Glomerular endothelial cell (primary cell): ENCODE results near the gene CFAP410. TPM values are rescaled to one million over a fixed set of nuclear protein-coding genes. Genes with fewer than 3 reads are reported as not detected.
"Not testable (repeated sequence)": the region's sequence is repeated elsewhere in the genome, so short reads cannot be mapped to it uniquely, and the experiment has no call there.

ENCODE experiments used
- DNase-seq: peaks from one replicate; pipeline ENCODE4 v3.0.0-alpha.2; 2011; ENCODE audit warnings: low read depth, low spot score; ENCODE audit errors: extremely low read depth
- total RNA-seq: library from RNA; depleted of rRNA; stranded (reverse); fragments of >200 nt; gene quantifications from 2 replicates; pipeline ENCODE4 v1.2.3, GENCODE V29; 2015

Gene CFAP410
- total RNA-seq, 1 donor from 2014 or later: 14.8 TPM

DNA sequence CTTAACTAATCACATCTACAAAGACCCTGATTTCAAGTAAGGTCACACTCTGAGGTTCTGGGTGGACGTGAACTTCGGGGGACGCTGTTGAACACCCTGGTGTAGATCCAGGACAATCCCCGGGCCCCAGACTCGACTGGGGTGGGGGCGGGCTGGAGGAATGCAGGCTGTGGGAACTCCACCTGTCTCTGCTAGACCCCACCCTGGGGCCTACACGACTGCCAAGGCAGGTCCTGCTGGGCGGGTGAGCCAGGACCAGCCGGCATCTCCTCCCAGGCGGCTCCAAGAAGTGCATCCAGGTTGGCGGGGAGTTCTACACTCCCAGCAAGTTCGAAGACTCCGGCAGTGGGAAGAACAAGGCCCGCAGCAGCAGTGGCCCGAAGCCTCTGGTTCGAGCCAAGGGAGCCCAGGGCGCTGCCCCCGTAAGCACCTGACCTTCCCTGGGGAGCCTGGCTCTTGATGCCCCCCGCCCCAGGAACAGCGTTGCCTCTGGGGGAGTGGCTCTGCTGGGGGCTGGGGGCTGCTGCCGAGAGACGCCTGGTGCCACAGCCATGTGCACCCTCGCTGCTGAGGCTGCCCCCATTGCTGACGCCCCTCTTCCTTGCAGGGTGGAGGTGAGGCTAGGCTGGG is 49.7 kb downstream of the CFAP410 start:
- no peak for DNase-seq

DNA sequence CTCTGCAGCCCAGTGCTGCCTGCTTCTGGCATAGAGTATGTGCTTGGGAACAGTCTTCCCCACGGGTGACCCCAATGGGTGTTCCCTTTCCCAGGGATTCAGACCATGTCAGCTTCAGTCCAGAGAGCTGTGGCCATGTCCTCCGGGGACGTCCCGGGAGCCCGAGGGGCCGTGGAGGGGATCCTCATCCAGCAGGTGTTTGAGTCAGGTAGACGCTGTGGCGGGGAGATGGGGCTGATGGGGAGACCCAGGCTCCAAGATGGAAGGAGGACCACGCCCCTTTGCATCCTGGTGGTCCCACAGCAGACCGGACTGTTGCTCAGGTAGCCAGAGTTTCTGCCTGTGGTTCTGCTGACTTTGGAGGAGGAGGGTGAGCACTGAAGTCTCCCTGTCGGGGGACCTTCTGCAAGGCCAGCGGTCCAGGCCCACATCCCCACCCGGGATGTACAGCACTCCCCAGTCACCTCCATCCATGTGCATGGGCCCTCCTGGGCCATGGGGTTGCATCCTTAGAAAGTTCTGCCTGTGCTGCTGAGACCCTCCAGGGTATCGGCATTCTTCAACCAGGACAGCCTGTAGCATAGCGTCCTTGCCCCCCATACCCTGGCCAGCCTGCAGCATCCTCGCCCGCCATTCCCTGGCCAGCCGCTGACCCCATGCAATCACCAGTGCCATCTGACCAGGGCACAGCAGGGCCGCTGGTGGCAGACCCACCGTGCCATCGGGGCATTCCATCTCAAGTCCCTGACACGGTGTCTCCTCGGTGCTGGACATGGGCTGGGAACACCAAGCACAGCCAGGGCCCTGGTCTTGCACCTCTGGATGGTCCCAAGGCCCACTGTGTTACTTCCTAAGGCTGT is 50.7 kb downstream of the CFAP410 start:
- no peak for DNase-seq

DNA sequence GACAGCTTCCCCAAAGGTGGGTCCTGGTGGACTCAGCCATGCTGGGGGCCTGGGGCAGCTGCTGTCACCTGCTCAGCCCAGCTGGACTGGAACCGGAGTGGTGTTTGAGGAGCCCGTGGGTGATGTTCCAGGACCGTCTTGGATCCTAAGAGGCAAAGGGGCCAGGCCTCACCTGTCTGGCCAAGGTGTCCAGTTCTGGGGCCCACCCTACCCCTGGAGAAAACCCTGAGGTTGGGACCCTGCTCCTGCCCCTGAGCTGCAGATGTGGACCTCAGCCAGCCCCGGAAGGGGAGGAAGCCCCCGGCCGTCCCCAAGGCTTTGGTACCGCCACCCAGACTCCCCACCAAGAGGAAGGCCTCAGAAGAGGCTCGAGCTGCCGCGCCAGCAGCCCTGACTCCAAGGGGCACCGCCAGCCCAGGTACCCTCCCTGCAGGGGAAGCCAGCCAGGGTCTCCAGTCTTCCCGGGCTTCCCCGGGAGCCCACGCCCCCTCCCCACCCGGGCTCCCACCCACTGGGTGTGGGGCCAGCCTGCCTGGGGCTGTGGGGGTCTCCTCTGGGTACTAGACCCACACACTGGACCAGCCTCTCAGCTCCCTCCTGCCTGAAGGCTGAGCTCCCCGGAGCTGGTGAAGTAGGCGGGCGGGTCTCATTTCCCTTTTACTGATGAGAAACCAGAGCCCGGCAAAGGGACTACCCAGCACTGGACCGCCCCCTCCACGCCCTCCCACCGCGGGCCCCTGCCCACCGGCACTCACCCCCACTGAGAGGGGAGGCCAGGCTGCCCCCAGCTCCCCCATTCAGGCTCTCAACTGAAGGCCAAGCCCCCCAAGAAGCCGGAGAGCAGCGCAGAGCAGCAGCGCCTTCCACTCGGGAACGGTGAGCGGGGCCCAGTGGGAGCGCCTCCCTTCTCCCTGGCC is 52.2 kb downstream of the CFAP410 start:
- no peak for DNase-seq

DNA sequence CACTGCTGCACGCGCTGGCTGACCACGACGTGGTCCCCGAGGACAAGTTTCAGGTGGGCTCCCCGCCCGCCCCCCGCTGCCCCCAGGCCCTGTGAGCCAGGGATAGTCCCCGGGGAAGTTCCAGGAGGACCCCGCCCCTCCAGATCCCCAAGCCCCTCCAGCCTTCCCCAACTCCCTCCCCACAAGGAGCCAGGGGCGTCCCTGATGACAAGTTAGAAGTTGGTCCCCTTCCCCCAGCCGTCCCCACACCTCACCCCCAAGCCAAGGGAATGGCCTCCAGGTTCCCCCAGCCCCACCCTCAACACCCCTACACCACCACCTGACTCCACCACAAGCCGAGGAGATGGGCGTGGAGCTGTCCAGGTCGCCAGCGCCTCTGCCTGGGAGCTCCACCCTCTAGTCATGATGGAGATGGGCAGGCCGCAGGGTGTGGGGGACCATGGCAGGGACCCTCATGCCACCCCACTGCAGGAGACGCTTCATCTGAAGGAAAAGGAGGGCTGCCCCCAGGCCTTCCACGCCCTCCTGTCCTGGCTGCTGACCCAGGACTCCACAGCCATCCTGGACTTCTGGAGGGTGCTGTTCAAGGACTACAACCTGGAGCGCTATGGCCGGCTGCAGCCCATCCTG is 53.0 kb downstream of the CFAP410 start:
- no peak for DNase-seq

DNA sequence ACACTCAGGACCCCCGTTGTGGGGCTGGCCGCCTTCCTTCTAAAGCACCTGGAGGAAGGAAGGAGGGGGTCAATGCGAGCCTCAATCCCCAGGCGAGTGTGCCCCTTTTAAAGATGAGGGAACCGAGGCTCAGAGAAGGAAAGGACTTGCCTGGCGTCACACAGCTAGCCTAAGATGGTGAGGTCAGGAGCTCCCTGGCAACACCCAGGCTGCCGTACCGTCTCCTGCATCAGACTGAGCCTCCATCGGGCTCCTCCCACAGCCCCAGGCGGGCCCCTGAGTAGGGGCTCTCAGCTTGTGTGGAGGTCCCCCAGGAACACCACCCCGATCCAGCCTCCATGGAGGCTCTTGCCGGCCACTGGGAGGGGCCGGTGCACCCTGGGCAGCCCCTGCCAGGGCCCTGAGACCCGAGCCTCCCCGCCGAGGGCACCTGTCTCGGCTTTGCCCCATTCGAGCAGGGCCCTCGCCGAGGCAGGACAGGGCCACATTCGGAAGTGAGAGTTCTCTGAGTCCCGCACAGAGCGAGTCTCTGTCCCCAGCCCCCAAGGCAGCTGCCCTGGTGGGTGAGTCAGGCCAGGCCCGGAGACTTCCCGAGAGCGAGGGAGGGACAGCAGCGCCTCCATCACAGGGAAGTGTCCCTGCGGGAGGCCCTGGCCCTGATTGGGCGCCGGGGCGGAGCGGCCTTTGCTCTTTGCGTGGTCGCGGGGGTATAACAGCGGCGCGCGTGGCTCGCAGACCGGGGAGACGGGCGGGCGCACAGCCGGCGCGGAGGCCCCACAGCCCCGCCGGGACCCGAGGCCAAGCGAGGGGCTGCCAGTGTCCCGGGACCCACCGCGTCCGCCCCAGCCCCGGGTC is 53.8 kb downstream of the CFAP410 start, which contains the start of gene AIRE:
TSS of gene AIRE (plus strand) at position 739 of the 855 bp plus-strand sequence. CDS start 131 bp downstream, outside the sequence.
- DNase-seq: no peak

DNA sequence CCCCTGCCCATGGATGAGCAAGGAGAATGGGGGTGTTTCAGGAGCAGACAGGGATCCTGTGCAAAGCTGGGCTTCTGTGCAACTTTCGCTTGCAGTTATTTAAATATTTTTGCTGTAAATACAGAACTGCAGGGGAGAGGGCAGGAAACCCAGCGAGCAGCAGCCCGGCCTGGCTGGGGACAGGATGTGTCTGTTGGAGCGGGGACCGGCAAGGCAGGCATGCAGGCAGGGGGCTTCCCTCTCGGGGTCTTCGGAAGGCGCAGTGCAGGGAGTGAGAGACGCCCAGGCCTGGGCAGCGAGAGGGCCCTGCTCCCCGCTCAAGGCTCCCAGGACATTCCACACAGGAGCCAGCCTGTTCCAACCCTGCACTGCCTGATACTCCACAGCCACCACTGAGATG is 55.2 kb downstream of the CFAP410 start:
- no peak for DNase-seq

DNA sequence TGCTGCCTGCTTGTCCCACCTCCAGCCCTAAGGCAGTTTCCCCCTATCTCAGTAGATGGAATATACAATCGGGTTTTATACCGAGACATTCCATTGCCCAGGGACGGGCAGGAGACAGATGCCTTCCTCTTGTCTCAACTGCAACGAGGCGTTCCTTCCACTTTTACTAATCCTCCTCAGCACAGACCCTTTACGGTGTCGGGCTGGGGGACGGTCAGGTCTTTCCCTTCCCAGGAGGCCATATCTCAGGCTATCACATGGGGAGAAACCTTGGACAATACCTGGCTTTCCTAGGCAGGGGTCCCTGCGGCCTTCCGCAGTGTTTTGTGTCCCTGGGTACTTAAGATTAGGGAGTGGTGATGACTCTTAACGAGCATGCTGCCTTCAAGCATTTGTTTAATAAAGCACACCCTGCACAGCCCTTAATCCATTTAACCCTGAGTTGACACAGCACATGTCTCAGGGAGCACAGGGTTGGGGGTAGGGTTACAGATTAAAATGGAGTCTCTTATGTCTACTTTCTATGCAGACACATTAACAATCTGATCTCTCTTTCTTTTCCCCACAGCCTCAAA is 55.9 kb downstream of the CFAP410 start:
- not testable (repeated sequence) for DNase-seq

DNA sequence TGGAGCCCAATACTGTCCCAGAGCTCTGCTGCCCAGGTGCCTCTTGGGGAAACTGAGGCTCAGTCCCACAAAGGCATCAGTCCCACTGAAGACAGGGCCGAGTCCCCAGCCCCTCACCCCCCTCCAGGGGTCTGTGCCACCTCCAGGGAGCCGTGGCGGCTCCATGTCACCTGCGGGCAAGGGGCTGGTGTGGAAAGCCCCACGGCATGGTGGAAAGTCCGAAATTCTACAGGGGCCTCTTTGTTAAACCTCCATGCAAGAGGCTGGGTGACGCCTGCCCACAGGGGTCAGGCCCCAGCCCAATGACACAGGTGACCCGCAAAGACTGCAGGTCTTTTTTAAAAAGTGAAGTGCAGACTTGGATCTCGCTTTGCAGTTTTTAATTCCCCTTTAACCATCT is 56.8 kb downstream of the CFAP410 start:
- DNase-seq: no peak

DNA sequence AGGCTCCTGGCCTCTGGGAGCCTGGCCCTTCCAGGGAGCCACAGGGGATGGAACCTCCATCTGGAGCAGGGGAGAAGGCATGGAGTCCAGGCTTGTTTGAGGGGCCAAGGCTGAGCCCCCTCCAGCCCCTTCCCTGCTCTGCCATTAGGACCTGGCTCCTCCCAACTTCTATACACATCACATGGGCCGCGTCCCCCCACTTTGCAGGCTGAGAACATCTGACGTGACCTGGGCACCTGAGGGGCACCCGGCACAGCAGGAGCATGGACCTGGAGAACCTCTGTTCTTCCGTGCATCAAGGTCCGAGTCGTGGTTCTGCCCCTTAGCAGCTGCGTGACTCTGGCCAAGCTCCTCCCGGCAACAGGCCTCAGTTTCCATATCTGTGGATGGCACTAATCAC is 57.4 kb downstream of the CFAP410 start:
- no peak for DNase-seq

DNA sequence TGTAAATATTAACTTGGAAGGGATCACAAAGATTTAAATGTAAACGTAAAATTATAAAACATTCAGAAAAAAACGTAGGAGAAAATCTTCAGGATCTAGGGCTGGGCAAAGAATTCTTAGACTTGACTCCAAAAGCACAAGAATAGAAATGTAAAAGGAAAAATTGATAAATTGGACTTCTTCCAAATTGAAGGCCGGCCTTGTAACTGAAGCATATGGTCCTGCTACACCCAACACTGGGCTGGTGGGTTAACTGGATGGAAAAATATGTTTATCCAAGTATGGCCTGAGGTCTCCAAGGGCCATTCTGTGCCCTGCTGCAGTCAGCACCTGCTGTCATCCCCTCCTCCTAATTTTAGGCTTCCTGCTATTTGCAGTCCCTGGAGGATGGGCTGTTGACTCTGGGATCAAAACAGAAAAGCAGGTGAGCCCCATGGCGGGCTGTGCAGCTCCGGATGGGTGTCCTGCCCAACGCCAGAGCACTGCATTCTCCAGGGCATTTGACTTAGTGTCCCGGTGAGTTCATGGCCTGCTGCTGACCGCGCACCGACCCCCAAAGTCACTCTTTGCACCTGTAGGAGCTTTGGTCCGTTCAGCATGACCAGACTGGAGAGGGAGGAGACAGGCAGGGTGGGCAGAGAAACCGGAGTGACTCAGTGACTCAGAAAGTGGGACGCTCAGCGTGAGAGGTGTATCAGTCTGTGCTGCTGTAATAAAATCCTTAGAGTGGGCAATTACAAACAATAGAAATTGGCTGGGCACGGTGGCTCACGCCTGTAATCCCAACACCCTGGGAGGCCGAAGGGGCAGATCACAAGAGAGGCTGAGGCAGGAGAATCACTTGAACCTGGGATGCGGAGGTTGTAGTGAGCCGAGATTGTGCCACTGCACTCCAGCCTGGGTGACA is 59.6 kb downstream of the CFAP410 start:
- DNase-seq: no peak

Other genes with a start within 250 kb of the CFAP410 start
- gene PWP2, start 232.0 kb downstream of the CFAP410 start, total RNA-seq: 6.1 and 7.2 TPM in 2 replicates
- 5.1 and 9.1 TPM in 2 replicates for gene GATD3, start 205.7 kb downstream of the CFAP410 start, total RNA-seq
- gene ICOSLG, start 98.4 kb downstream of the CFAP410 start, total RNA-seq: 4.1 and 26.4 TPM in 2 replicates
- gene DNMT3L, start 77.5 kb downstream of the CFAP410 start, total RNA-seq: not detected in 2 replicates
- gene AIRE, start 53.5 kb downstream of the CFAP410 start, total RNA-seq: not detected in 2 replicates
- gene PFKL, start 39.3 kb downstream of the CFAP410 start, total RNA-seq: 193 and 245 TPM in 2 replicates
- gene TRPM2, start 14.2 kb upstream of the CFAP410 start, total RNA-seq: 3.4 and 5.7 TPM in 2 replicates
- 9.8 and 10.4 TPM in 2 replicates for gene LRRC3, start 116.1 kb upstream of the CFAP410 start, total RNA-seq
- not detected in 2 replicates for gene KRTAP10-1, start 200.8 kb upstream of the CFAP410 start, total RNA-seq
- gene KRTAP10-2, start 212.1 kb upstream of the CFAP410 start, total RNA-seq: not detected in 2 replicates
- not detected in 2 replicates for gene KRTAP10-3, start 219.4 kb upstream of the CFAP410 start, total RNA-seq
- gene KRTAP10-4, start 234.3 kb upstream of the CFAP410 start, total RNA-seq: not detected in 2 replicates
- gene KRTAP10-5, start 241.2 kb upstream of the CFAP410 start, total RNA-seq: not detected in 2 replicates